Dendritic cell treated with granulocyte-macrophage colony-stimulating factor and Interleukin-4, amounts not matched to agents 40 ng/mL and 50 ng/mL, for 4 days (primary cell): ENCODE data around the gene GTF2IRD1.
"Not testable (repeated sequence)": the region's sequence is repeated elsewhere in the genome, so short reads cannot be mapped to it uniquely, and the experiment has no call there.

Experiments
- H3K27ac Mint-ChIP-seq: one replicate; pipeline ENCODE4 v1.8.0; 2022; ENCODE audit warnings: mild to moderate bottlenecking, mixed read lengths
- H3K27me3 Mint-ChIP-seq: one replicate; pipeline ENCODE4 v1.8.0; 2022; ENCODE audit warnings: mild to moderate bottlenecking, mixed read lengths
- H3K36me3 Mint-ChIP-seq: one replicate; pipeline ENCODE4 v1.8.0; 2022; ENCODE audit warnings: low read depth, mixed read lengths
- H3K4me1 Mint-ChIP-seq: one replicate; pipeline ENCODE4 v1.8.0; 2022; ENCODE audit warnings: low read depth, mixed read lengths
- H3K4me3 Mint-ChIP-seq: one replicate; pipeline ENCODE4 v1.8.0; 2022; ENCODE audit warnings: mild to moderate bottlenecking, moderate library complexity, mixed read lengths
- H3K9me3 Mint-ChIP-seq: one replicate; pipeline ENCODE4 v1.8.0; 2022; ENCODE audit warnings: mixed read lengths
- intact Hi-C: fragments of 100-400 bp; cut with micrococcal nuclease; formaldehyde crosslinking; loops from one replicate; pipeline ENCODE4 v1.15.0; 2022

Gene GTF2IRD1

GRCh38 chr7:74514131-74514591, 60.5 kb downstream of the GTF2IRD1 start:
- intact Hi-C loops, result no loop called here
- Mint-ChIP-seq H3K36me3 (peaks cover under 1% of the 10 kb centered on the region), H3K9me3 (no peaks in the 10 kb centered on the region), H3K4me3 (no peak overlapping the region), H3K4me1 (no peaks in the 10 kb centered on the region), H3K27me3 (no peaks in the 10 kb centered on the region), H3K27ac (no peak overlapping the region)

- intact Hi-C loops, result no loop called here
- no peak overlapping the region for H3K4me3 Mint-ChIP-seq
- H3K27me3 Mint-ChIP-seq, result no peaks in the 10 kb centered on the region
- H3K9me3 Mint-ChIP-seq, result no peaks in the 10 kb centered on the region
- no peaks in the 10 kb centered on the region for H3K4me1 Mint-ChIP-seq
- no peak overlapping the region for H3K27ac Mint-ChIP-seq
- H3K36me3 Mint-ChIP-seq, result peaks cover 6% of the 10 kb centered on the region
Measured at GRCh38 chr7:74515276-74515675, 61.6 kb downstream of the GTF2IRD1 start.

GRCh38 chr7:74516214-74516613, 62.5 kb downstream of the GTF2IRD1 start:
- no peaks in the 10 kb centered on the region for H3K4me1 Mint-ChIP-seq
- H3K27me3 Mint-ChIP-seq, result no peaks in the 10 kb centered on the region
- intact Hi-C loops, result no loop called here
- peaks cover 10% of the 10 kb centered on the region for H3K36me3 Mint-ChIP-seq
- H3K9me3 Mint-ChIP-seq, result peaks cover 5% of the 10 kb centered on the region
- no peak overlapping the region for H3K4me3 Mint-ChIP-seq
- H3K27ac Mint-ChIP-seq, result no peak overlapping the region

- intact Hi-C loops, result no loop called here
Measured at GRCh38 chr7:74518041-74518440, 64.3 kb downstream of the GTF2IRD1 start.

GRCh38 chr7:74518654-74519053, 64.9 kb downstream of the GTF2IRD1 start:
- Mint-ChIP-seq H3K27me3 (no peaks in the 10 kb centered on the region), H3K36me3 (peaks cover 17% of the 10 kb centered on the region), H3K4me3 (no peak overlapping the region), H3K27ac (no peak overlapping the region), H3K9me3 (peaks cover 14% of the 10 kb centered on the region), H3K4me1 (no peaks in the 10 kb centered on the region)
- intact Hi-C loops, result no loop called here

More at GRCh38 chr7:74518041-74518440, 64.3 kb downstream of the GTF2IRD1 start:
- H3K4me1 Mint-ChIP-seq, result no peaks in the 10 kb centered on the region
- H3K27ac Mint-ChIP-seq, result no peak overlapping the region
- peaks cover 14% of the 10 kb centered on the region for H3K9me3 Mint-ChIP-seq
- H3K27me3 Mint-ChIP-seq, result no peaks in the 10 kb centered on the region
- H3K36me3 Mint-ChIP-seq, result peaks cover 17% of the 10 kb centered on the region
- H3K4me3 Mint-ChIP-seq, result no peak overlapping the region

GRCh38 chr7:74519395-74519794, 65.7 kb downstream of the GTF2IRD1 start:
- no peak overlapping the region for H3K27ac Mint-ChIP-seq
- H3K36me3 Mint-ChIP-seq, result peaks cover 17% of the 10 kb centered on the region
- intact Hi-C loops, result no loop called here
- no peaks in the 10 kb centered on the region for H3K27me3 Mint-ChIP-seq
- H3K4me3 Mint-ChIP-seq, result no peak overlapping the region
- no peaks in the 10 kb centered on the region for H3K4me1 Mint-ChIP-seq
- peaks cover 14% of the 10 kb centered on the region for H3K9me3 Mint-ChIP-seq

GRCh38 chr7:74521855-74522254, 68.1 kb downstream of the GTF2IRD1 start:
- peaks cover 17% of the 10 kb centered on the region for H3K36me3 Mint-ChIP-seq
- H3K4me1 Mint-ChIP-seq, result peaks cover 10% of the 10 kb centered on the region
- intact Hi-C loops, result no loop called here
- H3K9me3 Mint-ChIP-seq, result peaks cover 14% of the 10 kb centered on the region
- H3K4me3 Mint-ChIP-seq, result no peak overlapping the region
- peaks cover 3% of the 10 kb centered on the region for H3K27me3 Mint-ChIP-seq
- no peak overlapping the region for H3K27ac Mint-ChIP-seq

GRCh38 chr7:74522281-74522905, 68.7 kb downstream of the GTF2IRD1 start:
- H3K27ac Mint-ChIP-seq, result no peak overlapping the region
- peaks cover 4% of the 10 kb centered on the region for H3K27me3 Mint-ChIP-seq
- H3K36me3 Mint-ChIP-seq, result peaks cover 17% of the 10 kb centered on the region
- H3K4me3 Mint-ChIP-seq, result no peak overlapping the region
- H3K9me3 Mint-ChIP-seq, result peaks cover 14% of the 10 kb centered on the region
- intact Hi-C loops, result no loop called here
- H3K4me1 Mint-ChIP-seq, result peaks cover 10% of the 10 kb centered on the region

GRCh38 chr7:74523015-74523414, 69.3 kb downstream of the GTF2IRD1 start:
- peaks cover 17% of the 10 kb centered on the region for H3K36me3 Mint-ChIP-seq
- intact Hi-C loops, result no loop called here
- no peak overlapping the region for H3K27ac Mint-ChIP-seq
- H3K27me3 Mint-ChIP-seq, result peaks cover 4% of the 10 kb centered on the region
- peaks cover 14% of the 10 kb centered on the region for H3K9me3 Mint-ChIP-seq
- H3K4me1 Mint-ChIP-seq, result peaks cover 10% of the 10 kb centered on the region
- H3K4me3 Mint-ChIP-seq, result no peak overlapping the region

- Mint-ChIP-seq H3K27ac (no peak overlapping the region), H3K27me3 (peaks cover 4% of the 10 kb centered on the region), H3K4me1 (peaks cover 10% of the 10 kb centered on the region), H3K36me3 (peaks cover 11% of the 10 kb centered on the region), H3K4me3 (no peak overlapping the region), H3K9me3 (peaks cover 14% of the 10 kb centered on the region)
- intact Hi-C loops, result no loop called here
Measured at GRCh38 chr7:74525140-74525539, 71.4 kb downstream of the GTF2IRD1 start.

GRCh38 chr7:74525881-74526280, 72.2 kb downstream of the GTF2IRD1 start:
- Mint-ChIP-seq H3K27ac (no peak overlapping the region), H3K36me3 (peaks cover 11% of the 10 kb centered on the region), H3K27me3 (peaks cover 4% of the 10 kb centered on the region), H3K4me1 (peaks cover 10% of the 10 kb centered on the region), H3K4me3 (no peak overlapping the region), H3K9me3 (peaks cover 13% of the 10 kb centered on the region)
- intact Hi-C loops, result no loop called here

GRCh38 chr7:74526780-74527179, 73.1 kb downstream of the GTF2IRD1 start:
- H3K9me3 Mint-ChIP-seq, result peaks cover 4% of the 10 kb centered on the region
- peaks cover 4% of the 10 kb centered on the region for H3K27me3 Mint-ChIP-seq
- H3K4me3 Mint-ChIP-seq, result no peak overlapping the region
- no peak overlapping the region for H3K27ac Mint-ChIP-seq
- intact Hi-C loops, result no loop called here
- peaks cover 2% of the 10 kb centered on the region for H3K36me3 Mint-ChIP-seq
- peaks cover 10% of the 10 kb centered on the region for H3K4me1 Mint-ChIP-seq

- no peaks in the 10 kb centered on the region for H3K36me3 Mint-ChIP-seq
- intact Hi-C loops, result no loop called here
- H3K4me1 Mint-ChIP-seq, result peaks cover 10% of the 10 kb centered on the region
- H3K27me3 Mint-ChIP-seq, result peaks cover 4% of the 10 kb centered on the region
- H3K27ac Mint-ChIP-seq, result no peak overlapping the region
- no peaks in the 10 kb centered on the region for H3K9me3 Mint-ChIP-seq
- H3K4me3 Mint-ChIP-seq, result no peak overlapping the region
Measured at GRCh38 chr7:74527842-74528241, 74.1 kb downstream of the GTF2IRD1 start.

- intact Hi-C loops, H3K27ac Mint-ChIP-seq, H3K9me3 Mint-ChIP-seq, H3K27me3 Mint-ChIP-seq, H3K36me3 Mint-ChIP-seq, H3K4me3 Mint-ChIP-seq: not testable (repeated sequence)
- H3K4me1 Mint-ChIP-seq, result peaks cover 10% of the 10 kb centered on the region
Measured at GRCh38 chr7:74528773-74529172, 75.1 kb downstream of the GTF2IRD1 start.

- intact Hi-C loops, result no loop called here
- Mint-ChIP-seq H3K36me3 (no peaks in the 10 kb centered on the region), H3K9me3 (no peaks in the 10 kb centered on the region), H3K27me3 (no peaks in the 10 kb centered on the region), H3K4me1 (no peaks in the 10 kb centered on the region), H3K4me3 (no peak overlapping the region), H3K27ac (no peak overlapping the region)
Measured at GRCh38 chr7:74535951-74536356, 82.2 kb downstream of the GTF2IRD1 start.
